ENCODE results near the gene SHISA2.

Gene SHISA2

GRCh38 chr13:26025771-26026170 lies 26.0 kb downstream of the SHISA2 start:
- H3K4me2 ChIP-seq (ENCODE audit: low read depth, low read length, poor library complexity, severe bottlenecking), result no peak overlapping the region
- no peaks in the 10 kb centered on the region for H3K79me2 ChIP-seq (ENCODE audit: insufficient read depth, low read length)
- TF ChIP-seq CTCF (conservative IDR thresholded peaks at IDR 0.05; ENCODE audit: low read length), result no peak
- TF ChIP-seq EZH2phosphoT487 (IDR thresholded peaks at IDR 0.05; ENCODE audit: borderline replicate concordance), result no peak
- H3K27me3 ChIP-seq (ENCODE audit: insufficient read depth, low read length, poor library complexity, severe bottlenecking), result no peaks in the 10 kb centered on the region
- peaks cover 2% of the 10 kb centered on the region; the same call in 1 of the 2 replicates for H3K9me3 ChIP-seq (ENCODE audit: insufficient read depth, low read depth, low read length)
- H3K4me3 ChIP-seq (ENCODE audit: low read length, poor library complexity, severe bottlenecking), result no peak overlapping the region
- no peaks in the 10 kb centered on the region for H4K20me1 ChIP-seq (ENCODE audit: insufficient read depth, low read length, poor library complexity, severe bottlenecking)
- peak overlapping the region; percentile 73 for H2AFZ ChIP-seq (ENCODE audit: low read length)
- H3K9ac ChIP-seq (ENCODE audit: low read depth, low read length, poor library complexity, severe bottlenecking), result no peak overlapping the region
- no peaks in the 10 kb centered on the region for H3K9me2 ChIP-seq (replicated peaks; ENCODE audit: low read depth, low read length)
- H3K4me1 ChIP-seq (ENCODE audit: insufficient read depth, low read length, poor library complexity, severe bottlenecking), result peaks cover 31% of the 10 kb centered on the region
- no peaks in the 10 kb centered on the region for H3K36me3 ChIP-seq (ENCODE audit: insufficient read depth, low read length)
- H3F3A ChIP-seq (ENCODE audit: low read depth), result no peaks in the 10 kb centered on the region

- Histone ChIP-seq H3K4me2 (ENCODE audit: low read depth, low read length, poor library complexity, severe bottlenecking) (no peak overlapping the region), H3K9me3 (ENCODE audit: insufficient read depth, low read depth, low read length) (no peaks in the 10 kb centered on the region), H2AFZ (ENCODE audit: low read length) (no peak overlapping the region), H3K79me2 (ENCODE audit: insufficient read depth, low read length) (no peaks in the 10 kb centered on the region), H3K27me3 (ENCODE audit: insufficient read depth, low read length, poor library complexity, severe bottlenecking) (no peaks in the 10 kb centered on the region), H3K4me3 (ENCODE audit: low read length, poor library complexity, severe bottlenecking) (no peak overlapping the region), H3K9me2 (replicated peaks; ENCODE audit: low read depth, low read length) (no peaks in the 10 kb centered on the region), H4K20me1 (ENCODE audit: insufficient read depth, low read length, poor library complexity, severe bottlenecking) (no peaks in the 10 kb centered on the region), H3K36me3 (ENCODE audit: insufficient read depth, low read length) (no peaks in the 10 kb centered on the region), H3F3A (ENCODE audit: low read depth) (no peaks in the 10 kb centered on the region), H3K9ac (ENCODE audit: low read depth, low read length, poor library complexity, severe bottlenecking) (no peak overlapping the region), H3K4me1 (ENCODE audit: insufficient read depth, low read length, poor library complexity, severe bottlenecking) (peaks cover 37% of the 10 kb centered on the region)
- TF ChIP-seq CTCF (conservative IDR thresholded peaks at IDR 0.05; ENCODE audit: low read length), result no peak
- no peak for TF ChIP-seq EZH2phosphoT487 (IDR thresholded peaks at IDR 0.05; ENCODE audit: borderline replicate concordance)
Measured at GRCh38 chr13:26025196-26025595, 26.6 kb downstream of the SHISA2 start.

GRCh38 chr13:26024558-26024957 lies 27.3 kb downstream of the SHISA2 start:
- no peak overlapping the region for H3K9ac ChIP-seq (ENCODE audit: low read depth, low read length, poor library complexity, severe bottlenecking)
- peaks cover 43% of the 10 kb centered on the region for H3K4me1 ChIP-seq (ENCODE audit: insufficient read depth, low read length, poor library complexity, severe bottlenecking)
- TF ChIP-seq CTCF (conservative IDR thresholded peaks at IDR 0.05; ENCODE audit: low read length), result no peak
- TF ChIP-seq EZH2phosphoT487 (IDR thresholded peaks at IDR 0.05; ENCODE audit: borderline replicate concordance), result no peak
- no peaks in the 10 kb centered on the region for H3K79me2 ChIP-seq (ENCODE audit: insufficient read depth, low read length)
- H3K9me3 ChIP-seq (ENCODE audit: insufficient read depth, low read depth, low read length), result no peaks in the 10 kb centered on the region
- H4K20me1 ChIP-seq (ENCODE audit: insufficient read depth, low read length, poor library complexity, severe bottlenecking), result no peaks in the 10 kb centered on the region
- no peaks in the 10 kb centered on the region for H3K9me2 ChIP-seq (replicated peaks; ENCODE audit: low read depth, low read length)
- H2AFZ ChIP-seq (ENCODE audit: low read length), result no peak overlapping the region
- H3F3A ChIP-seq (ENCODE audit: low read depth), result 0 out of 2 replicates have a peak, but pooled peaks cover 2% of the 10 kb centered on the region
- H3K36me3 ChIP-seq (ENCODE audit: insufficient read depth, low read length), result no peaks in the 10 kb centered on the region
- H3K27me3 ChIP-seq (ENCODE audit: insufficient read depth, low read length, poor library complexity, severe bottlenecking), result no peaks in the 10 kb centered on the region
- no peak overlapping the region for H3K4me3 ChIP-seq (ENCODE audit: low read length, poor library complexity, severe bottlenecking)
- no peak overlapping the region for H3K4me2 ChIP-seq (ENCODE audit: low read depth, low read length, poor library complexity, severe bottlenecking)
